Left lobe of liver (tissue), 2 donors: ENCODE data around the gene IRF2. TPM values are rescaled to one million over a fixed set of nuclear protein-coding genes. Genes with fewer than 3 reads are reported as not detected.

ENCODE experiments used
- ATAC-seq: fragments of 200-7000 bp; cut with Tn5 transposase; one replicate; pipeline ENCODE4 v1.9.1; 2020; ENCODE audit warnings: mild to moderate bottlenecking, moderate library complexity
- DNase-seq: peaks from one replicate; pipeline ENCODE4 v3.0.0-alpha.2; 2020; ENCODE audit warnings: low spot score
- total RNA-seq: library from RNA; stranded (reverse); gene quantifications from one replicate; pipeline ENCODE4 v1.2.1, GENCODE V29; 2021
- donor health status: DM: no; HTN: no; CAD: no; lungs with moderate emphysema.
- donor health status: DM: no; HTN: yes; CAD: no.

IRF2 gene
- total RNA-seq, 1 donor from 2014 or later: 30.5 TPM

- ATAC-seq: peak; percentile 87
- peak; percentile 71 for DNase-seq
These were observed 41.0 kb downstream of the IRF2 start for GRCh38 chr4:184433258-184433892.

- DNase-seq (no peak), ATAC-seq (peak; percentile 9)
These were observed 42.0 kb downstream of the IRF2 start for GRCh38 chr4:184432127-184432922.

DNA sequence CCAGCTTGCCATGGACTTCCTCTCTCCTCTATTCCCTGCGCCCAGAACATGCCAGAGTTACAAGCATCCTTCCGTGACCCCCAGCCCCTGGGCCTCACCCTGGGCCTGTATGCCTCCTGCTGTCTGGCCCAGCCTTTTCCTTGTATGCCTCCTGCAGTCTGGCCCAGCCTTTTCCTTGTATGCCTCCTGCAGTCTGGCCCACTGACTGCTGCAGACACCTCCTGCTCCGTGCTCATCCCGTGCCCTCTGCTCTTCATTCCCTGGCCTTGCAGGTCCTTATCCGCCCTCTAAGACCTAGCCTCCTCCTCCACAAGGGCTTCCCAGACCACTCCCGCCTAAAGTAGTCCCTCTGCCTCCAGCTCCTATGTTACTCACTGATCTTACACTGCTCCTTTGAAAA, 44.2 kb downstream of the IRF2 start:
- DNase-seq (no peak), ATAC-seq (no peak)

- DNase-seq: no peak
- ATAC-seq: no peak
These were observed 45.6 kb downstream of the IRF2 start for GRCh38 chr4:184428787-184429186.

GRCh38 chr4:184427687-184428086, 46.7 kb downstream of the IRF2 start:
- DNase-seq (no peak), ATAC-seq (no peak)

DNA sequence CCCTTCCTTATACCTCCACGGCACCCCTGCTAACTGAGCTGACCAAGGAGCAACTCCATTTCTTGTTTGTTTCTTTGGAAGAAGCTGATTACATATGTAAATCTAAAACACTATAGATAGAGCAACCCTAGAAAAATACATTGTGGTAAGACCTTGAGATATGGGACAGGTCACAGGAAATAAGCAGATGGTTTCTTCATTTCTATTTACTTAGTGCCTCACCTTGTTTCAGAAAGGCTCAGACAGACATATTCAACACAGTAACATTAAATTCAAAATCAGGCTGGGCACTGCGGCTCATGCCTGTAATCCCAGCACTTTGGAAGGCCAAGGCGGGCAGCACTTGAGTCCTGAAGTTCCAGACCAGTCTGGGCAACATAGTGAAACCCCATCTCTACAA, 47.3 kb downstream of the IRF2 start:
- no peak for DNase-seq
- no peak for ATAC-seq

- DNase-seq (no peak), ATAC-seq (peak; percentile 24)
These were observed 49.2 kb downstream of the IRF2 start for GRCh38 chr4:184424993-184425758.

GRCh38 chr4:184424279-184424678, 50.1 kb downstream of the IRF2 start:
- DNase-seq (no peak), ATAC-seq (no peak)

- DNase-seq (no peak), ATAC-seq (no peak)
These were observed 51.2 kb downstream of the IRF2 start for GRCh38 chr4:184423003-184423686.

DNA sequence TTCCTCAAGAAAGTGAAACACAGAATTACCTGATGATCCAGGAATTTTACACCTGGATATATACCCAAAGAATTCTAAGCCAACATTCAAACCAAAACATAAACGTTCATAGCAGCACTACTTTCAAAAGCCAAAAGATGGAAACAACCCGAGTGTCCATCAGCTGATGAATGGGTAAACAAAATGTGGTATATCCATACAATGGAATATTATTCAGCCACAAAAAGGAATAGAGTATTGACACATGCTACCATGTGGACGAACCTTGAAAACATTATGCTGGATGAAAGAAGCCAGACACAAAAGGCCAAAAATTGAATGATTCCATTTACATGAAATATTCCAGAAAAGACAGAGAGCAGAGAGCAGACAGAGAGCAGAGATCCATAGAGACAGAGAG, 52.0 kb downstream of the IRF2 start:
- DNase-seq (no peak), ATAC-seq (no peak)

GRCh38 chr4:184421533-184422155, 52.7 kb downstream of the IRF2 start:
- no peak for ATAC-seq
- DNase-seq: no peak

DNA sequence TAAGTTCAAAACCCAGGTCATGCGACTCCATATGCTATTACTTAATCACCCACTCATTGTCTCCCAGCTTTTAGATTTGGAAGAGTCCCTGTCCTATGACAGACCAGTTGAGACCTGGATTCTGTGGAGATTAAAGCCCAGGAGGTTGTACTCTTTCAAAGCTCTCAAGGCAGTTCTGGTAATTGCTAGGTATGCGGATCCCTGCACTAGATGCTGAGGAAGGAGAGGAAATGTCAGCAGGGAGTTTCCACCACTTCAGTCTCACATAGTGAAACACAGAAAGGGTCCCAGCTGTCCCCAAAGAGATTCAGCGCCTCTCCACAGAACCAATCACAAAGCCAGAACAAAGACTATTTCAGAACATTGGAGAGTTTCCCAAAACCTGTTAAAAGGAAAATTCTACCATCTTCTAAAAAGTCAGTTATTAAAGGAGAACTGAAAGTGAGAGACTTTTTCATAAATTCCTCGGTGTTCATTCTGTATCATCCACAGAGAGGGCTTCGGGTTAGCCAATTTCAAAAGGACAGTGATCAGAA, 53.4 kb downstream of the IRF2 start:
- no peak for DNase-seq
- ATAC-seq: no peak

- DNase-seq: no peak
- no peak for ATAC-seq
These were observed 53.9 kb downstream of the IRF2 start for GRCh38 chr4:184420402-184420801.

GRCh38 chr4:184419976-184420375, 54.4 kb downstream of the IRF2 start:
- DNase-seq (no peak), ATAC-seq (no peak)

GRCh38 chr4:184417802-184418511, 56.4 kb downstream of the IRF2 start:
- DNase-seq (no peak), ATAC-seq (peak; percentile 45)

GRCh38 chr4:184416913-184417734, 57.2 kb downstream of the IRF2 start:
- ATAC-seq (peak; percentile 76), DNase-seq (no peak)

DNA sequence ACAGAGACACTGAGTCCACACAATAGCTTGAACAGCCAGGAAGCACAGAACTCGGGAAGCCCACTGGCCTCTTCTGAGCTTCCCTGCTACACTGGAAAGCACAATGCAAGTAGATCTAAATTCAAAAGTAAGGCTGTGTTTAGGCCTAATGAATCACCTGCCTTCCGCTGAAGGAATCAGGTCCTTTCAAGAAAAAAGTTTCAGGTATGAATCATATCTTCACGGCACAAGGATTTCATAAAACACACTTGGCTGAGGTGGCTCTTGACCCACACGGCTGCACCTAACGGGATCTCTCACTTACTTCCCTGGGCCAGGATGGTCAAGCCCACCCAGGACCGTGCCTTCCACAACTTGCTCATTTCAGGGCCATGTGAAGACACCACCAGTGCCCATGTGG, 59.3 kb downstream of the IRF2 start:
- DNase-seq: no peak
- ATAC-seq: no peak

DNA sequence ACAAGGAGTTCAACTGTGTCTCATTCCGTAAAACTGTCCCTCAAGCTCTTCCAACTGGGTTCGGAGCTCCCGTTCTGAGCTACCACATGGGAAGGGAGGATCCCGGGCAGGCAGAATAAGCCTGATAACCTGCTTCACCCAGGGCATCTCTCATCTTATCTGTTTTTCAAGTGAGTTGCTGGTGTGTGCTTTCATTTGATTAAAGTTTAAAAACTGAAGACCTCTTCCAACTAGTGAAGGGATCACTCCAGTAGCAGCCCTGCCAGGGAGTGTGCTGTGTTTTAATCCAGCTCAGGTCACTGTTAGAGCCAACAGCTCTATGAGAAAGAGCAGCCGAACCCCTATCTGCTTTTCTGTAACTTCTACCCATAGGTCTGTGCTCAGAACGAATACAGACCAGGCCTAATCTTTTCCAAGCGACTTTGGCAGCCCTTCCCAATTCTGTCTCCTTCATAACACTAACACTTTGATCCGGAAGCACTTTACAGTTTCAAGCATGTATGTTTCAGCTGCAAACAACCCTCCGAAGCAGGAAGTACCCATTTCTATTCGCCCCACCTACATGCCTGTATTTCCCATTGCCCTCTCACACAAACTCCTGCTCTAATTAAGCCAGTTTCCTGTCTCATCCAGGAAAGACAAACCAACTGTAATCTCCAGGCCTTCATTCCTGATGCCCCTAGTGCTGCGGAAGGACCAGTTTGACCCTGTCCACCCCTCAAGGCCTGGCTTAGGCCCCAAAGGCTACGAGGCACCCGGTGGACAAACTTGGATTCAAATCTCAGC, 60.9 kb downstream of the IRF2 start:
- DNase-seq (no peak), ATAC-seq (peak; percentile 14)
